Smooth muscle cell (in vitro differentiated cells): Measurements from ENCODE around the gene FMN2. TPM values are rescaled to one million over a fixed set of nuclear protein-coding genes. Genes with fewer than 3 reads are reported as not detected.
"Not testable (repeated sequence)": the region's sequence is repeated elsewhere in the genome, so short reads cannot be mapped to it uniquely, and the experiment has no call there.

Experiments
- DNase-seq: peaks from one replicate; lab custom pipeline; 2025; ENCODE audit not compliant: unreplicated experiment; lab: John Stamatoyannopoulos, UW
- H2AFZ ChIP-seq: fragments of 200-600 bp; sonication (generic); 2 replicates; pipeline ENCODE4 v1.6.0; 2016; ENCODE audit warnings: antibody characterized with exemption, low read depth, mild to moderate bottlenecking
- H3F3A ChIP-seq: fragments of 200-600 bp; sonication (generic); 2 replicates; pipeline ENCODE4 v1.6.0; 2017; ENCODE audit warnings: antibody characterized with exemption, low read depth
- H3K27ac ChIP-seq: fragments of 200-600 bp; sonication (generic); 2 replicates; pipeline ENCODE4 v1.5.1; 2016; ENCODE audit warnings: low read depth, mild to moderate bottlenecking
- H3K27me3 ChIP-seq: fragments of 200-600 bp; sonication (generic); 2 replicates; pipeline ENCODE4 v1.6.1; 2016; ENCODE audit warnings: low read depth, mild to moderate bottlenecking
- H3K36me3 ChIP-seq: fragments of 200-600 bp; sonication (generic); 2 replicates; pipeline ENCODE4 v1.5.1; 2016; ENCODE audit warnings: low read depth
- H3K4me1 ChIP-seq: fragments of 200-600 bp; sonication (generic); 2 replicates; pipeline ENCODE4 v1.5.1; 2016; ENCODE audit warnings: low read depth
- H3K4me2 ChIP-seq: fragments of 200-600 bp; sonication (generic); 2 replicates; pipeline ENCODE4 v1.6.0; 2016; ENCODE audit warnings: mild to moderate bottlenecking
- H3K4me3 ChIP-seq: fragments of 200-600 bp; sonication (generic); 2 replicates; pipeline ENCODE4 v1.5.1; 2016; ENCODE audit warnings: mild to moderate bottlenecking
- H3K79me2 ChIP-seq: fragments of 200-600 bp; sonication (generic); 2 replicates; pipeline ENCODE4 v1.6.0; 2016; ENCODE audit warnings: low read depth, mild to moderate bottlenecking
- H3K9ac ChIP-seq: fragments of 200-600 bp; sonication (generic); 2 replicates; pipeline ENCODE4 v1.6.0; 2016; ENCODE audit warnings: low read depth
- H3K9me3 ChIP-seq: fragments of 200-600 bp; sonication (generic); replicated peaks from 2 replicates; pipeline ENCODE4 v1.5.1; 2016; ENCODE audit warnings: low read depth
- H4K20me1 ChIP-seq: fragments of 200-600 bp; sonication (generic); 2 replicates; pipeline ENCODE4 v1.6.0; 2016; ENCODE audit warnings: low read depth
- CTCF ChIP-seq: fragments of 200-600 bp; sonication (generic); IDR thresholded peaks from 2 replicates; pipeline ENCODE4 v1.5.1; 2017; ENCODE audit warnings: borderline replicate concordance, mild to moderate bottlenecking, antibody characterized with exemption; ENCODE audit not compliant: insufficient read depth, poor library complexity, severe bottlenecking
- whole genome bisulfite sequencing: methylation state at CpG from one replicate; pipeline ENCODE4 v1.1.7; 2016; ENCODE audit warnings: low lambda C conversion rate; 5-methylcytosine and 5-hydroxymethylcytosine counted together
- polyA plus RNA-seq: library from polyadenylated mRNA; unstranded; fragments of >200 nt; fragmentation: Nextera tagmentation; extraction: Ambion mirVana; gene quantifications from 2 replicates; pipeline ENCODE4 v1.2.1, GENCODE V29; 2016
- total RNA-seq: library from RNA; depleted of rRNA; stranded (reverse); fragments of >200 nt; gene quantifications from 2 replicates; pipeline ENCODE4 v1.2.3, GENCODE V29; 2014

Gene FMN2
- total and polyA plus RNA-seq, 2 experiments from 2014 or later, result 1.9 to 6.2 TPM

GRCh38 chr1:240173836-240174235 lies 82.2 kb downstream of the FMN2 start:
- no peak overlapping the region for H3K9ac ChIP-seq
- no peaks in the 10 kb centered on the region for H3K9me3 ChIP-seq
- DNase-seq, result no peak
- H4K20me1 ChIP-seq, result no peaks in the 10 kb centered on the region
- H3K4me2 ChIP-seq, result no peak overlapping the region
- H3K79me2 ChIP-seq, result no peaks in the 10 kb centered on the region
- no peaks in the 10 kb centered on the region for H3K4me1 ChIP-seq
- TF ChIP-seq CTCF, result no peak
- no peak overlapping the region for H3K4me3 ChIP-seq
- H3F3A ChIP-seq, result no peaks in the 10 kb centered on the region
- H3K27me3 ChIP-seq, result no peaks in the 10 kb centered on the region
- no peak overlapping the region for H2AFZ ChIP-seq
- WGBS, result 38% methylated on average over 1 of the region's 1 CpG
- no peaks in the 10 kb centered on the region for H3K36me3 ChIP-seq
- no peak overlapping the region for H3K27ac ChIP-seq

- Histone ChIP-seq H4K20me1 (no peaks in the 10 kb centered on the region), H3K4me1 (no peaks in the 10 kb centered on the region), H3K4me2 (no peak overlapping the region), H3K9me3 (no peaks in the 10 kb centered on the region), H3K27me3 (no peaks in the 10 kb centered on the region), H3K27ac (no peak overlapping the region), H3K79me2 (no peaks in the 10 kb centered on the region), H3K36me3 (no peaks in the 10 kb centered on the region), H2AFZ (no peak overlapping the region), H3F3A (no peaks in the 10 kb centered on the region), H3K9ac (no peak overlapping the region), H3K4me3 (no peak overlapping the region)
- WGBS, result 89% methylated on average over 4 of the region's 4 CpGs
- no peak for TF ChIP-seq CTCF
- DNase-seq, result no peak
Measured at GRCh38 chr1:240174734-240175133, 83.1 kb downstream of the FMN2 start.

- H3K4me3 ChIP-seq, result no peak overlapping the region
- no peak overlapping the region for H3K4me2 ChIP-seq
- no peaks in the 10 kb centered on the region for H3K4me1 ChIP-seq
- H3F3A ChIP-seq, result no peaks in the 10 kb centered on the region
- H3K36me3 ChIP-seq, result no peaks in the 10 kb centered on the region
- WGBS, result 91% methylated on average over 5 of the region's 5 CpGs
- no peaks in the 10 kb centered on the region for H3K27me3 ChIP-seq
- H2AFZ ChIP-seq, result no peak overlapping the region
- DNase-seq, result no peak
- H3K27ac ChIP-seq, result no peak overlapping the region
- H4K20me1 ChIP-seq, result no peaks in the 10 kb centered on the region
- no peak for TF ChIP-seq CTCF
- H3K9me3 ChIP-seq, result no peaks in the 10 kb centered on the region
- no peaks in the 10 kb centered on the region for H3K79me2 ChIP-seq
- no peak overlapping the region for H3K9ac ChIP-seq
Measured at GRCh38 chr1:240178366-240178765, 86.7 kb downstream of the FMN2 start.

- 76% methylated on average over 5 of the region's 5 CpGs for WGBS
Measured at GRCh38 chr1:240184682-240185081, 93.0 kb downstream of the FMN2 start.

More at GRCh38 chr1:240184682-240185081, 93.0 kb downstream of the FMN2 start:
- peaks cover 16% of the 10 kb centered on the region for H3K27me3 ChIP-seq
- H3K79me2 ChIP-seq, H3K4me3 ChIP-seq, H3K36me3 ChIP-seq, DNase-seq, H3K9me3 ChIP-seq, H2AFZ ChIP-seq, H3K27ac ChIP-seq, H4K20me1 ChIP-seq, H3K4me2 ChIP-seq, H3F3A ChIP-seq, H3K4me1 ChIP-seq, H3K9ac ChIP-seq: not testable (repeated sequence)
